Fibroblast of gingiva (primary cell): ENCODE measurements around the gene NKTR.

Source experiments
- DNase-seq: peaks from one replicate; pipeline ENCODE4 v3.0.0-alpha.2; 2011; ENCODE audit warnings: low read depth

Gene NKTR

GRCh38 chr3:42682301-42683070 is 82.0 kb downstream of the NKTR start:
- DNase-seq = no peak

GRCh38 chr3:42683875-42684598 is 83.6 kb downstream of the NKTR start:
- DNase-seq = peak; percentile 91

GRCh38 chr3:42684632-42685362 is 84.3 kb downstream of the NKTR start:
- no peak for DNase-seq

GRCh38 chr3:42685363-42685881 is 84.9 kb downstream of the NKTR start, which contains the start of gene KLHL40:
KLHL40 (plus strand) TSS chr3:42685537; CDS start chr3:42685619, 82 bp downstream.
- DNase-seq = no peak

GRCh38 chr3:42685891-42686820 is 85.7 kb downstream of the NKTR start:
- DNase-seq = no peak

- no peak for DNase-seq
These were observed 86.6 kb downstream of the NKTR start for GRCh38 chr3:42686832-42687650.

GRCh38 chr3:42688016-42688415 is 87.5 kb downstream of the NKTR start:
- DNase-seq = no peak

- no peak for DNase-seq
These were observed 88.3 kb downstream of the NKTR start for GRCh38 chr3:42688487-42689420.

- DNase-seq = no peak
These were observed 89.0 kb downstream of the NKTR start for GRCh38 chr3:42689421-42690014.

GRCh38 chr3:42690191-42690590 is 89.7 kb downstream of the NKTR start:
- no peak for DNase-seq

- DNase-seq = no peak
These were observed 90.5 kb downstream of the NKTR start for GRCh38 chr3:42690766-42691680.

GRCh38 chr3:42691816-42692666 is 91.6 kb downstream of the NKTR start:
- no peak for DNase-seq

GRCh38 chr3:42692667-42693529 is 92.4 kb downstream of the NKTR start:
- no peak for DNase-seq

GRCh38 chr3:42693530-42693930 is 93.0 kb downstream of the NKTR start:
- DNase-seq = no peak

GRCh38 chr3:42694366-42694765 is 93.9 kb downstream of the NKTR start:
- no peak for DNase-seq
